GM19455 (cell line): ENCODE results near the gene ECSCR.
"Not testable (repeated sequence)": the region's sequence is repeated elsewhere in the genome, so short reads cannot be mapped to it uniquely, and the experiment has no call there.

ENCODE experiments used
- ATAC-seq: cut with Tn5 transposase; IDR thresholded peaks from one replicate; pipeline ENCODE4 v1.9.1; 2021; ENCODE audit not compliant: unreplicated experiment

The ECSCR gene

GRCh38 chr5:139462586-139463276, at the start of gene ECSCR:
Gene ECSCR, minus strand, starts transcription at chr5:139462743. Its CDS starts 73 bp downstream, at chr5:139462670.
- ATAC-seq: no peak

GRCh38 chr5:139504722-139505121, 42.2 kb upstream of the ECSCR start:
- not testable (repeated sequence) for ATAC-seq

GRCh38 chr5:139503879-139504278, 41.3 kb upstream of the ECSCR start:
- ATAC-seq: not testable (repeated sequence)

- not testable (repeated sequence) for ATAC-seq
These were observed 40.7 kb upstream of the ECSCR start for GRCh38 chr5:139503036-139503817.

- no peak for ATAC-seq
These were observed 38.8 kb upstream of the ECSCR start for GRCh38 chr5:139501381-139501780.

- no peak for ATAC-seq
These were observed 33.3 kb upstream of the ECSCR start for GRCh38 chr5:139495638-139496435.

- no peak for ATAC-seq
These were observed 32.3 kb upstream of the ECSCR start for GRCh38 chr5:139494832-139495231.

GRCh38 chr5:139494256-139494655, 31.7 kb upstream of the ECSCR start:
- no peak for ATAC-seq

- no peak for ATAC-seq
These were observed 30.2 kb upstream of the ECSCR start for GRCh38 chr5:139492700-139493192.

- no peak for ATAC-seq
These were observed 25.7 kb upstream of the ECSCR start for GRCh38 chr5:139488260-139488659.

GRCh38 chr5:139486201-139486600, 23.7 kb upstream of the ECSCR start:
- no peak for ATAC-seq

- not testable (repeated sequence) for ATAC-seq
These were observed 20.3 kb upstream of the ECSCR start for GRCh38 chr5:139482890-139483208.

- no peak for ATAC-seq
These were observed 19.7 kb upstream of the ECSCR start, which contains the start of gene STING1 for GRCh38 chr5:139482050-139482889. Gene STING1, minus strand, starts transcription at chr5:139482758. Its CDS starts 1,054 bp downstream, at chr5:139481704.

- no peak for ATAC-seq
These were observed 19.1 kb upstream of the ECSCR start for GRCh38 chr5:139481580-139482049.

- ATAC-seq: no peak
These were observed 18.6 kb upstream of the ECSCR start for GRCh38 chr5:139481122-139481533.

GRCh38 chr5:139479729-139480128, 17.2 kb upstream of the ECSCR start:
- not testable (repeated sequence) for ATAC-seq

- not testable (repeated sequence) for ATAC-seq
These were observed 16.3 kb upstream of the ECSCR start for GRCh38 chr5:139478657-139479423.

GRCh38 chr5:139475865-139476617, 13.5 kb upstream of the ECSCR start:
- ATAC-seq: no peak
